K562 (cell line): Measurements from ENCODE around the gene PRDM4.

Experiments used
- CTCF ChIP-seq, 3 experiments: IDR thresholded peaks in 2 of 3; conservative IDR thresholded peaks in 1 of 3; 2 replicates each; pipeline ENCODE4 v1.5.1; 2011 to 2012; ENCODE audit warnings: low read length in 3 of 3, mild to moderate bottlenecking in 3 of 3, control low read depth in 2 of 3, improper control_type of control experiment in 1 of 3, inconsistent platforms in 1 of 3, low read depth in 1 of 3, mixed read lengths in 1 of 3, moderate library complexity in 1 of 3; ENCODE audit not compliant: insufficient read depth in 2 of 3
- KAT7 ChIP-seq: sonication (generic); formaldehyde crosslinking; IDR thresholded peaks from 2 replicates; pipeline ENCODE4 v1.8.0; 2022; ENCODE audit warnings: missing genetic modification reagents, mild to moderate bottlenecking, borderline replicate concordance
- KDM1A ChIP-seq, 2 experiments: fragments of 450-650 bp; IDR thresholded peaks; 2 replicates each; pipeline ENCODE4 v1.6.1; 2016; ENCODE audit warnings: mild to moderate bottlenecking in 2 of 2
- POLR2AphosphoS2 ChIP-seq: IDR thresholded peaks from 2 replicates; pipeline ENCODE4 v1.6.1; 2012; ENCODE audit warnings: low read length, improper control_type of control experiment
- RAD21 ChIP-seq, 2 experiments: fragments of 250-450 bp in 1 of 2; fragments of 450-650 bp in 1 of 2; sonication (Bioruptor Pico) in 1 of 2; formaldehyde crosslinking in 1 of 2; IDR thresholded peaks in 1 of 2; conservative IDR thresholded peaks in 1 of 2; 2 replicates each; pipeline versions ENCODE4 v1.4.0 to v1.8.0; 2020 to 2022; ENCODE audit warnings: mild to moderate bottlenecking in 2 of 2, moderate library complexity in 1 of 2
- REST ChIP-seq, 2 experiments: fragments of 450-650 bp; formaldehyde crosslinking in 1 of 2; IDR thresholded peaks; 2 replicates each; pipeline versions ENCODE4 v1.4.0 to v1.6.1; 2014 to 2020; ENCODE audit warnings: mild to moderate bottlenecking in 2 of 2, borderline replicate concordance in 1 of 2, low read depth in 1 of 2
- SIN3A ChIP-seq, 2 experiments: fragments of 150-350 bp in 1 of 2; IDR thresholded peaks; 2 replicates each; pipeline ENCODE4 v1.6.1; 2011 to 2016; ENCODE audit warnings: borderline replicate concordance in 2 of 2, low read depth in 2 of 2, low read length in 2 of 2, mild to moderate bottlenecking in 2 of 2, moderate library complexity in 2 of 2; ENCODE audit not compliant: control insufficient read depth in 1 of 2
- TSHZ1 ChIP-seq: fragments of 250-450 bp; sonication (Bioruptor Pico); IDR thresholded peaks from 2 replicates; pipeline ENCODE4 v1.4.0; 2020; ENCODE audit warnings: mild to moderate bottlenecking, moderate library complexity
- ZNF274 ChIP-seq: IDR thresholded peaks from 2 replicates; pipeline ENCODE4 v1.6.1; 2011; ENCODE audit warnings: low read depth, mild to moderate bottlenecking, low read length, moderate library complexity, borderline replicate concordance
- ZNF311 ChIP-seq: fragments of 250-450 bp; sonication (Bioruptor Pico); IDR thresholded peaks from 2 replicates; pipeline ENCODE4 v1.4.0; 2020; ENCODE audit warnings: mild to moderate bottlenecking, moderate library complexity

- TF ChIP-seq RAD21 (CRISPR knock-in tag; conservative IDR thresholded peaks at IDR 0.05 in 1 of 2, IDR thresholded peaks at IDR 0.05 in 1 of 2): no peak
- TF ChIP-seq CTCF (IDR thresholded peaks at IDR 0.05 in 2 of 3, conservative IDR thresholded peaks at IDR 0.05 in 1 of 3; ENCODE audit: insufficient read depth in 2 of 3, low read depth in 1 of 3, low read length in 3 of 3): no peak
- no peak for TF ChIP-seq ZNF311
- TF ChIP-seq KAT7 (CRISPR knock-in tag): no peak
- TF ChIP-seq KDM1A (IDR thresholded peaks at IDR 0.05): no peak
- no peak for TF ChIP-seq REST (IDR thresholded peaks at IDR 0.05; ENCODE audit: borderline replicate concordance)
- no peak for TF ChIP-seq REST (CRISPR knock-in tag; IDR thresholded peaks at IDR 0.05; ENCODE audit: low read depth)
- TF ChIP-seq SIN3A (IDR thresholded peaks at IDR 0.05; ENCODE audit: borderline replicate concordance in 2 of 2, control insufficient read depth in 1 of 2, low read depth in 2 of 2, low read length in 2 of 2): no peak
- no peak for TF ChIP-seq TSHZ1
- no peak for TF ChIP-seq ZNF274
- no peak for TF ChIP-seq POLR2AphosphoS2
These were observed 17.6 kb upstream of the PRDM4 start for GRCh38 chr12:107778383-107779025.
